GM12873 (cell line): ENCODE data around the gene LMAN1L.

Experiments
- CTCF ChIP-seq: IDR thresholded peaks from 2 replicates; pipeline ENCODE4 v1.5.1; 2012; ENCODE audit warnings: low read depth, mild to moderate bottlenecking, moderate library complexity, low read length, control low read depth; ENCODE audit not compliant: insufficient read depth; ENCODE audit errors: missing control alignments

The LMAN1L gene

DNA sequence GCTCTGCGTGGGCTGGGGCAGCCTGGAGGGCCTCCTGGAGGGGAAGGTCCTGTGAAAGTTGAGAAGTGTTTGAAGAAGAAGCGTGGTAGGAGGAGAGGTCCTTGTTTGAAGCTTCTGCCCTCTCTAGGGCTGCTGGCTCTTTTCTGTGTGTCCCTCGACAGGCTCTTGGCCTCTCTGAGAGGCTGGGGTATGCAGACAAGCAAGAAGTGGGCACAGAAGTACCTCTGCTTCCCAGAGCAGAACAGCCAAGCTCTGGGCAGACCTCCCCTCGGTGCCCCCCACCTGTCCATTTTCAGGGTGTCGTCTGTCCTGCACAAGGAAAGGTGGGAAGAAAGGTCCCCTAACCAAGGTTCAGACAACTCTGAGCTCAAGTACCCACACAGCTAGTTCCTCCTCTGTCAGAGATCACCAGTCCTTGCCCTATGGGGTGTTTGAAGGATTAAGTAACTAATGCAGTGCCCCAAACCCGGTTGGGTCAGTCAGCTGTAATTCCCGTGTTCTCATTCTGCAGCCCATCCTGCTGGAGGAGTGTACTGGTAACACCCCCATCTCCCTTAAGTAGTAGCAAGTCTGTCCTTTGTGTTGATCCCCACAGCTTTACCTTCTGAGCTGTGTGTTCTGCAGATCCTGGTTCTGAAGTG lies 24.5 kb upstream of the LMAN1L start:
- TF ChIP-seq CTCF, result no peak

DNA sequence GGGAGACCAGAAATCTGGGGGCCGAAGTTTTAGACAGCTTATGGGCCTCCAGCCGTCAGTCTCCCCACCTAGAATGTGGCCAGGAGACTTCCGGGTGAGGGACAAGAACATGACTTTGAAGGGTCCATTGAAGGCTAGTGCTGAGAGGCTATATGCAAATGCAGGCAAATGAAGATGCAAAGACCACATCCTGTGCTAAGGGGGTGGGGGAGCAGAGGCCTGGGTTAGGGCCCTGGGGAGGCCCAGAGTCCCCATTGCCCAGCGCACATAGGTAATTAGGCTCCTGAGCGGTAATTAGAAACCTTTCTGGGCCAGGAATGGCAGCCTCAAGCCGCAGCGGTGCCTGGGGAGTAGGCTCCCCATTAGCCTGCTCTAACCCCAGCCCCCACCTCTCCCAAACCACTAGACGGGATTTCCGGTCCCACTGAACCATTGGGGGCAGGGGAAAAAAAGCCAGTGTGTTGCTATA lies 23.9 kb upstream of the LMAN1L start:
- TF ChIP-seq CTCF, result no peak

DNA sequence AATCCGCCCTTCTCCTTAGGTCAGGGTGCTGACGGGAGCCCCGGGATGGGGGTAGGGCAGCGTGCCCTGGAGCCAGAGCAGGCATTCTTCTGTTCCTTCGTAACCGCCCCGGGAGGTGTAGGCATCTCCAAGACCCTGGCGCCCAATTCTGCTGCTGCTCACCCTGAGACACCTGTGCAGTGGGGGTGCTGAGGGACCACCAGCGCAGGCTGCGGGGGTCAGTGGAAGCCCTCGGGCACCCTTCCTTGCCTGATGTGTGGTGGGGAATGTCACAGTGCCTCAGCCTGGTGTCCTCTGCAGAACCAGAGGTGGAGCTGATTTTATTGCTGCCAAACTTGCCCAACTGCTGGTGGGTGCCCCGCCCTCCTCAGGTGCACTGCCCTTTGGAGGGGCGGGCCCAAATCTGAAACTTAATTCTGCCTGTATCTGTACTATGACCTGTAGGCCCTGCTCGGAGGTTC lies 23.4 kb upstream of the LMAN1L start:
- no peak for TF ChIP-seq CTCF

DNA sequence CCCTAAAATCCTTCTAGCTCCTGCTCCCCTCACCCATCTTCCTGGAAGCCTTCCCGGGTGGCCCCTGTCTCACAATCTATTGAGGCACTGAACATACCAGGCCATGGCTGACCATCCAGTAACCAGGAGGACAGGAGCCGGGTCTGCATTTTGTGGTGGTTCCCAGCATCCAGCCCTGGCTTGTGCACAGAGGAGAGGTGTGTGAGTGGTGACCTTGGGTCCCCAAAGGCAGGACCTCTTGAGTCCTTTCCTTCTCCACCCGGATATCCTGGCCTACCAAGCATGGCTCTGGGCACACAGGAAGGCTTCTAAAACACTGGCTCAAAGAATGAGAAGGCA lies 22.9 kb upstream of the LMAN1L start:
- TF ChIP-seq CTCF, result no peak

DNA sequence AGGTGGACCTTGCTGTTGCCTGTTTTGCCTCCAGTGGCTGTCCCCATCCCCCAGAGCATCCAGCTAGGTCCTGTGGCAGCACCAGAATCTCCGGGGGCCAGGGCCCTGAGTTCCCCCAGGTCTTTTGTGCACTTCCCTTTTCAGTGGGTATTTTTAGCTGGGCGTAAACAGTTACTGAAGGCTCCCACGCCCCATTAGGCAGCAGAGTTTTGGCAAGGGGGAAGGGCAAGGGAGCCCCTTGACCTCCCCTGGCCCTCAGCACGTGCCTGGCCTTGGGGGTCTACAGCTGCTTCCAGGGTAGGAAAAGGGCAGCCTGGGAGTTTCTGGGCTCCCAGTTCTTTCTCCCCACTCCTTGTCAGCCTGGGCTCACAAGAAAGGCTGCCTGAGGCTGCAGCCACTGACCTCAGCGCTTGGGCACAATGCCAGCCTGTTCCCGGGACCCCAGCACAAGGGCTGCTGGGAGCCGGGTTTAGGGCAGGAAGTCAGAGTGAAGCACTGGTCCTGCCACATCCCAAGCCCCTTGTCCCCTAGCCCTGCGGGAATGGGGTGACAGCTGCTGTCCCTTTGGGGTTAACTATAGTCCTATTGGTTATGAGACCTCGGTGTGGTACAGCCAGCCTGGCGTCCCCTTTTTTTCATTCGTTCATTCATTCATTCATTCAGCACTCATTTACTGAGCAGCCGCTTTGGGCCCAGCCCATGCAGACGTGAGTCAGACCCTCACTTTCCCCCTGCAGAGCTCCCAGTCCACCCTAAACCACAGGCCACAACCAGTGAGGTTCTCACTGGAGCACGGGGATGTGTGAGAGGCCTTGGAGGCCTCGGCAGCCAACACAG lies 22.3 kb upstream of the LMAN1L start:
- TF ChIP-seq CTCF, result no peak

- no peak for TF ChIP-seq CTCF
These were observed 21.6 kb upstream of the LMAN1L start for GRCh38 chr15:74791007-74791406.

- no peak for TF ChIP-seq CTCF
These were observed 21.0 kb upstream of the LMAN1L start for GRCh38 chr15:74791667-74792066.
